C4-2B (cell line): ENCODE measurements around the gene ARFIP2.

Source experiments
- ZFX ChIP-seq: fragments of 450-650 bp; IDR thresholded peaks from 2 replicates; pipeline ENCODE4 v1.6.1; 2017
- TF ChIP-seq, protein P1 (sequence below): fragments of 450-650 bp; conservative IDR thresholded peaks from 2 replicates; pipeline ENCODE4 v1.5.1; 2017; ENCODE audit warnings: mild to moderate bottlenecking

DNA sequence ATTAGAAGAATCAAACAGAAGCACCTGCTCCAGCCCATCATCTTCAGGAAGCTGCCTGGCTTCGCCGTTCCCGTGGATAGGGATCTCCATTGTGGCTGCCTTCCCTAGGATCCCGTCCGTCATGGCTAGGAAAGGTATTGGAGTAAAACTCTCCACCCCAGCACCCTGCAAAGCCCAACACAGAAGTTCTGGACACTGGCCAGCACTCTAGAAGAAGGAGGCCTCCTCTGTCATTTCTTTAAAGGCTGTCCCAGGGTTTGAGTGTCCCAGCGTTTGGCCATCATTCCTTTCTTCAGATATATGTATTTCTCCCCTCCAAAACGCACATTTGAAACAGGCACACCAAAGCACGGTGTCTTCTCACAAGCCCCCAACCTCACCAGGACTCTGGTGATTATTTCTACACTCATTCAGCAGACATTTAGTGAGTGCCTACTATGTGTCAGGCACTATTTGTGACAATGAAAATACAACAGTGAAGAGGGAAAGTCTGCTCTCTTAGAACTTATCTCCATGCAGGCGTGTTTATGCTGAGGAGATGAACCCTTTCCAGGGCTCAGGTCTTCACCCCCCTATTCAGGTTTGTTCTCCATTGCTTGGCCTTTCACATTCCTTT lies 724 bp downstream of the ARFIP2 start:
- TF ChIP-seq, protein P1, sequence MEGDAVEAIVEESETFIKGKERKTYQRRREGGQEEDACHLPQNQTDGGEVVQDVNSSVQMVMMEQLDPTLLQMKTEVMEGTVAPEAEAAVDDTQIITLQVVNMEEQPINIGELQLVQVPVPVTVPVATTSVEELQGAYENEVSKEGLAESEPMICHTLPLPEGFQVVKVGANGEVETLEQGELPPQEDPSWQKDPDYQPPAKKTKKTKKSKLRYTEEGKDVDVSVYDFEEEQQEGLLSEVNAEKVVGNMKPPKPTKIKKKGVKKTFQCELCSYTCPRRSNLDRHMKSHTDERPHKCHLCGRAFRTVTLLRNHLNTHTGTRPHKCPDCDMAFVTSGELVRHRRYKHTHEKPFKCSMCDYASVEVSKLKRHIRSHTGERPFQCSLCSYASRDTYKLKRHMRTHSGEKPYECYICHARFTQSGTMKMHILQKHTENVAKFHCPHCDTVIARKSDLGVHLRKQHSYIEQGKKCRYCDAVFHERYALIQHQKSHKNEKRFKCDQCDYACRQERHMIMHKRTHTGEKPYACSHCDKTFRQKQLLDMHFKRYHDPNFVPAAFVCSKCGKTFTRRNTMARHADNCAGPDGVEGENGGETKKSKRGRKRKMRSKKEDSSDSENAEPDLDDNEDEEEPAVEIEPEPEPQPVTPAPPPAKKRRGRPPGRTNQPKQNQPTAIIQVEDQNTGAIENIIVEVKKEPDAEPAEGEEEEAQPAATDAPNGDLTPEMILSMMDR = no peak
- no peak for TF ChIP-seq ZFX
